IMR-90 (cell line): ENCODE measurements around the gene NUDT8. TPM values are rescaled to one million over a fixed set of nuclear protein-coding genes. Genes with fewer than 3 reads are reported as not detected.

Source experiments
- ATAC-seq: fragments of 200-7000 bp; cut with Tn5 transposase; 2 replicates; pipeline ENCODE4 v1.9.1; 2020; ENCODE audit warnings: low read depth, mild to moderate bottlenecking, moderate library complexity
- BruUV-seq: library from RNA; stranded (reverse); fragments of 400-500 nt; replicated peaks from 2 replicates; lab custom pipeline; 2021; lab: Mats Ljungman, UMichigan
- CTCF ChIA-PET: fragments of 300-600 bp; formaldehyde crosslinking; extraction: SDS; loops from one replicate; lab custom pipeline; 2021; ENCODE audit warnings: antibody characterized with exemption; lab: Yijun Ruan, JAX
- POLR2A ChIA-PET: fragments of 300-600 bp; sonication (Branson Sonifier 250); formaldehyde crosslinking; loops from one replicate; lab custom pipeline; 2022; ENCODE audit warnings: antibody characterized with exemption; ENCODE audit not compliant: unreplicated experiment; lab: Charles Lee
- DNase-seq: peaks from one replicate; pipeline ENCODE4 v3.0.0; 2013
- H2AFZ ChIP-seq: replicated peaks from 2 replicates; pipeline ENCODE3; 2013; ENCODE audit warnings: low read length, mild to moderate bottlenecking; ENCODE audit not compliant: poor library complexity
- H2AK5ac ChIP-seq: 2 replicates; pipeline ENCODE4 v1.6.1; 2013; ENCODE audit warnings: low read depth, low read length, inconsistent platforms
- H2AK9ac ChIP-seq: replicated peaks from 2 replicates; pipeline ENCODE3; 2013; ENCODE audit warnings: mild to moderate bottlenecking, low read depth, low read length, moderate library complexity; ENCODE audit not compliant: poor library complexity
- H2BK120ac ChIP-seq: 2 replicates; pipeline ENCODE4 v1.6.1; 2013; ENCODE audit warnings: low read depth, low read length, inconsistent platforms
- H2BK15ac ChIP-seq: 3 replicates; pipeline ENCODE4 v1.6.1; 2013; ENCODE audit warnings: low read depth, low read length, inconsistent platforms
- H2BK20ac ChIP-seq: 2 replicates; pipeline ENCODE4 v1.6.1; 2013; ENCODE audit warnings: low read depth, mild to moderate bottlenecking, inconsistent platforms, low read length, moderate library complexity
- H2BK5ac ChIP-seq: 2 replicates; pipeline ENCODE4 v1.6.1; 2013; ENCODE audit warnings: mild to moderate bottlenecking, low read depth, low read length, inconsistent platforms; ENCODE audit not compliant: poor library complexity, severe bottlenecking
- H3K14ac ChIP-seq: replicated peaks from 2 replicates; pipeline ENCODE4 v1.6.1; 2013; ENCODE audit warnings: low read depth, low read length, inconsistent platforms
- H3K18ac ChIP-seq: 2 replicates; pipeline ENCODE4 v1.6.1; 2013; ENCODE audit warnings: low read depth, low read length, control low read depth
- H3K23ac ChIP-seq: 2 replicates; pipeline ENCODE4 v1.6.1; 2013; ENCODE audit warnings: low read depth, low read length, inconsistent platforms
- H3K27ac ChIP-seq: 2 replicates; pipeline ENCODE4 v1.5.1; 2013; ENCODE audit warnings: mild to moderate bottlenecking, control low read depth, low read length; ENCODE audit not compliant: insufficient read depth
- H3K27me3 ChIP-seq: 2 replicates; pipeline ENCODE4 v1.6.1; 2013; ENCODE audit warnings: low read length; ENCODE audit not compliant: control insufficient read depth, insufficient read depth
- H3K36me3 ChIP-seq: 2 replicates; pipeline ENCODE4 v1.6.1; 2013; ENCODE audit warnings: low read length, mixed read lengths; ENCODE audit not compliant: control insufficient read depth, insufficient read depth
- H3K4ac ChIP-seq: 2 replicates; pipeline ENCODE4 v1.6.1; 2013; ENCODE audit warnings: low read depth, low read length, inconsistent platforms
- H3K4me1 ChIP-seq: 2 replicates; pipeline ENCODE4 v1.6.1; 2013; ENCODE audit warnings: low read length, mixed read lengths; ENCODE audit not compliant: control insufficient read depth, insufficient read depth
- H3K4me2 ChIP-seq: 2 replicates; pipeline ENCODE4 v1.6.1; 2013; ENCODE audit warnings: low read depth, mild to moderate bottlenecking, control low read depth, low read length, moderate library complexity
- H3K4me3 ChIP-seq: 2 replicates; pipeline ENCODE4 v1.5.1; 2013; ENCODE audit warnings: low read depth, mild to moderate bottlenecking, control low read depth, low read length, moderate library complexity; ENCODE audit not compliant: insufficient read depth
- H3K56ac ChIP-seq: 2 replicates; pipeline ENCODE4 v1.6.1; 2013; ENCODE audit warnings: low read length, inconsistent platforms; ENCODE audit not compliant: insufficient read depth; ENCODE audit errors: extremely low read depth
- H3K79me1 ChIP-seq, 2 experiments: 2 replicates each; pipeline ENCODE4 v1.6.1; 2013; ENCODE audit warnings: low read length in 2 of 2, inconsistent platforms in 1 of 2, low read depth in 1 of 2
- H3K9ac ChIP-seq: 2 replicates; pipeline ENCODE4 v1.6.1; 2013; ENCODE audit warnings: low read depth, low read length, control low read depth
- H3K9me1 ChIP-seq: 2 replicates; pipeline ENCODE4 v1.6.1; 2013; ENCODE audit warnings: low read length, inconsistent platforms; ENCODE audit not compliant: insufficient read depth
- H3K9me3 ChIP-seq: 2 replicates; pipeline ENCODE4 v1.6.1; 2013; ENCODE audit warnings: low read length; ENCODE audit not compliant: control insufficient read depth, insufficient read depth
- H4K20me1 ChIP-seq: 2 replicates; pipeline ENCODE4 v1.6.1; 2013; ENCODE audit warnings: low read length, inconsistent platforms; ENCODE audit not compliant: insufficient read depth
- H4K5ac ChIP-seq: 2 replicates; pipeline ENCODE4 v1.6.1; 2013; ENCODE audit warnings: mild to moderate bottlenecking, low read depth, low read length, control low read depth
- H4K8ac ChIP-seq, 2 experiments: 2 replicates each; pipeline ENCODE4 v1.6.1; 2013; ENCODE audit warnings: low read depth in 2 of 2, low read length in 2 of 2, control low read depth in 1 of 2, inconsistent platforms in 1 of 2
- H4K91ac ChIP-seq: 2 replicates; pipeline ENCODE4 v1.6.1; 2013; ENCODE audit warnings: low read depth, low read length, inconsistent platforms; ENCODE audit not compliant: insufficient read depth
- CHD1 ChIP-seq: IDR thresholded peaks from 2 replicates; pipeline ENCODE4 v1.6.1; 2012; ENCODE audit warnings: low read depth, low read length, improper control_type of control experiment
- FOS ChIP-seq: fragments of 150-350 bp; IDR thresholded peaks from 2 replicates; pipeline ENCODE4 v1.6.1; 2016; ENCODE audit warnings: low read depth, low read length
- MAFK ChIP-seq: IDR thresholded peaks from 2 replicates; pipeline ENCODE4 v1.6.1; 2012; ENCODE audit warnings: low read depth, low read length, improper control_type of control experiment
- MAZ ChIP-seq: IDR thresholded peaks from 2 replicates; pipeline ENCODE4 v1.6.1; 2012; ENCODE audit warnings: low read depth, mild to moderate bottlenecking, low read length, improper control_type of control experiment, moderate library complexity, borderline replicate concordance
- MXI1 ChIP-seq: IDR thresholded peaks from 2 replicates; pipeline ENCODE4 v1.6.1; 2012; ENCODE audit warnings: low read depth, mild to moderate bottlenecking, low read length, moderate library complexity, borderline replicate concordance
- NFE2L2 ChIP-seq: fragments of 150-350 bp; IDR thresholded peaks from 2 replicates; pipeline ENCODE4 v1.6.1; 2016; ENCODE audit warnings: low read depth, mild to moderate bottlenecking, low read length
- POLR2A ChIP-seq: IDR thresholded peaks from 2 replicates; pipeline ENCODE4 v1.6.1; 2012; ENCODE audit warnings: mild to moderate bottlenecking, low read depth, low read length
- RAD21 ChIP-seq: IDR thresholded peaks from 2 replicates; pipeline ENCODE4 v1.6.1; 2012; ENCODE audit warnings: low read length, improper control_type of control experiment
- RFX5 ChIP-seq: IDR thresholded peaks from 2 replicates; pipeline ENCODE4 v1.8.0; 2012; ENCODE audit warnings: low read depth, mild to moderate bottlenecking, low read length, moderate library complexity
- SMC3 ChIP-seq: fragments of 150-350 bp; IDR thresholded peaks from 2 replicates; pipeline ENCODE4 v1.6.1; 2016; ENCODE audit warnings: low read depth, mild to moderate bottlenecking, antibody characterized with exemption, low read length, moderate library complexity
- WGBS, 2 experiments: methylation state at CpG; one replicate each; pipeline versions ENCODE4 v1.1.5 to v1.1.7; 2013; ENCODE audit warnings: missing lambda C conversion rate in 2 of 2; ENCODE audit not compliant: insufficient read length in 1 of 2; ENCODE audit errors: extremely low coverage in 2 of 2; 5-methylcytosine and 5-hydroxymethylcytosine counted together
- dilution Hi-C: fragments of 300-500 bp; cut with HindIII; formaldehyde crosslinking; loops from one replicate; pipeline ENCODE4 v1.14.3; 2018; ENCODE audit warnings: low sequenced_read_pairs; ENCODE audit not compliant: unreplicated experiment
- in situ Hi-C: fragments of 300-500 bp; cut with MboI; formaldehyde crosslinking; loops from 3 replicates; pipeline ENCODE4 v1.14.3; 2019; ENCODE audit warnings: low sequenced_read_pairs, inconsistent platforms, mixed read lengths
- intact Hi-C: fragments of 100-400 bp; cut with micrococcal nuclease; formaldehyde crosslinking; loops from 2 replicates; pipeline ENCODE4 v1.10.0; 2022
- polyA plus RNA-seq, 3 experiments: library from polyadenylated mRNA; depleted of rRNA; stranded (reverse); fragments of >200 nt; gene quantifications; 2 replicates each; pipeline ENCODE4 v1.2.3, GENCODE V29; 2012; ENCODE audit warnings: low replicate concordance in 1 of 3
- total RNA-seq: library from RNA; depleted of rRNA; stranded (reverse); fragments of >200 nt; gene quantifications from 2 replicates; pipeline ENCODE4 v1.2.3, GENCODE V29; 2012
- TF ChIP-seq, protein P1 (sequence below): fragments of 150-350 bp; IDR thresholded peaks from 2 replicates; pipeline ENCODE4 v1.6.1; 2016; ENCODE audit warnings: low read depth, mild to moderate bottlenecking, low read length, moderate library complexity, borderline replicate concordance
- TF ChIP-seq, protein P2 (sequence below): fragments of 150-350 bp; IDR thresholded peaks from 2 replicates; pipeline ENCODE4 v1.6.1; 2017; ENCODE audit warnings: mild to moderate bottlenecking, antibody characterized with exemption, low read length, low read depth
- TF ChIP-seq, protein P3 (sequence below): conservative IDR thresholded peaks from 2 replicates; pipeline ENCODE4 v1.5.1; 2012; ENCODE audit warnings: mild to moderate bottlenecking, low read depth, low read length, improper control_type of control experiment

The NUDT8 gene
- total and polyA plus RNA-seq, 2 of the 4 experiments (the other 2 are of a cell fraction) = 1.4 to 2.5 TPM

DNA sequence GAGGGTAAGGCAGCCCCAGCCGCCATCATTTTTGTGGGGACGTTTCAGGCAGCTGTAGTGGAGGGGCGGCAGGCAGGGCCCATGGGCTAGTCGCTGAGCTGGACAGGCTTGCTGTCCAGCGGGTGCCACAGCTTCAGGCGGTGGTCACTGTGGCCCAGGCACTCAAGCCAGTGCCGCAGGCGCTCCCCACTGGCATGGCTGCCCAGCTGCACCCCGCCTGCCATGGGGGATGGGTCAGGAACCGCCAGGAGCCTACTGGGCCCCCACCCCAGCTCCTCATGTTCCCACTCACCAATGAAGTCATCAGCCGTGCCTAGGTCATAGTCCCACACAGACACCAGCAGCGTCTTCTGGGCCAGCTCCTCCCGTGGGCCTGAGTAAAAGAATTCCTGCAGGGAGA is 17.0 kb downstream of the NUDT8 start:
- no peak overlapping the region for H3K18ac ChIP-seq
- peaks cover 11 to 12% of the 10 kb centered on the region in 2 experiments; a peak in 3 of 4 replicates for H3K79me1 ChIP-seq
- no peak overlapping the region for H2AFZ ChIP-seq
- no peak overlapping the region for H2BK15ac ChIP-seq
- no TSS peak for BruUV-seq
- H3K9ac ChIP-seq = no peak overlapping the region
- in situ Hi-C loops = no loop called here
- no peaks in the 10 kb centered on the region for H3K9me3 ChIP-seq
- no peak overlapping the region for H2AK5ac ChIP-seq
- POLR2A ChIA-PET = no interaction called here
- no peak overlapping the region for H4K8ac ChIP-seq
- CTCF ChIA-PET = no interaction called here
- no peak for ATAC-seq
- H4K20me1 ChIP-seq = no peaks in the 10 kb centered on the region; the same call in 1 of the 2 replicates
- H3K4me2 ChIP-seq = no peak overlapping the region
- no peak overlapping the region for H3K14ac ChIP-seq
- WGBS, 2 experiments = 91% methylated on average over 6 of the region's 13 CpGs; no CpG with 5 or more reads in 1 of the 2 experiments
- H2BK5ac ChIP-seq = no peak overlapping the region
- H2BK120ac ChIP-seq = no peak overlapping the region
- H4K5ac ChIP-seq = no peak overlapping the region
- no peak overlapping the region for H2BK20ac ChIP-seq
- no peaks in the 10 kb centered on the region for H3K9me1 ChIP-seq
- no peak for DNase-seq
- dilution Hi-C loops = no loop called here
- H4K91ac ChIP-seq = no peak overlapping the region
- H3K4ac ChIP-seq = no peak overlapping the region
- H3K4me3 ChIP-seq = no peak overlapping the region
- H3K4me1 ChIP-seq = 0 out of 2 replicates have a peak, but pooled peaks cover under 1% of the 10 kb centered on the region
- H3K27ac ChIP-seq = no peak overlapping the region
- H3K56ac ChIP-seq = no peak overlapping the region
- H2AK9ac ChIP-seq = peak overlapping the region; percentile 37
- no peak for TF ChIP-seq SMC3
- TF ChIP-seq, protein P1, sequence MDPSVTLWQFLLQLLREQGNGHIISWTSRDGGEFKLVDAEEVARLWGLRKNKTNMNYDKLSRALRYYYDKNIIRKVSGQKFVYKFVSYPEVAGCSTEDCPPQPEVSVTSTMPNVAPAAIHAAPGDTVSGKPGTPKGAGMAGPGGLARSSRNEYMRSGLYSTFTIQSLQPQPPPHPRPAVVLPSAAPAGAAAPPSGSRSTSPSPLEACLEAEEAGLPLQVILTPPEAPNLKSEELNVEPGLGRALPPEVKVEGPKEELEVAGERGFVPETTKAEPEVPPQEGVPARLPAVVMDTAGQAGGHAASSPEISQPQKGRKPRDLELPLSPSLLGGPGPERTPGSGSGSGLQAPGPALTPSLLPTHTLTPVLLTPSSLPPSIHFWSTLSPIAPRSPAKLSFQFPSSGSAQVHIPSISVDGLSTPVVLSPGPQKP = no peak
- TF ChIP-seq NFE2L2 = no peak
- no peak for TF ChIP-seq CHD1
- TF ChIP-seq RFX5 = no peak
- TF ChIP-seq RAD21 = no peak
- TF ChIP-seq FOS = no peak
- TF ChIP-seq, protein P2, sequence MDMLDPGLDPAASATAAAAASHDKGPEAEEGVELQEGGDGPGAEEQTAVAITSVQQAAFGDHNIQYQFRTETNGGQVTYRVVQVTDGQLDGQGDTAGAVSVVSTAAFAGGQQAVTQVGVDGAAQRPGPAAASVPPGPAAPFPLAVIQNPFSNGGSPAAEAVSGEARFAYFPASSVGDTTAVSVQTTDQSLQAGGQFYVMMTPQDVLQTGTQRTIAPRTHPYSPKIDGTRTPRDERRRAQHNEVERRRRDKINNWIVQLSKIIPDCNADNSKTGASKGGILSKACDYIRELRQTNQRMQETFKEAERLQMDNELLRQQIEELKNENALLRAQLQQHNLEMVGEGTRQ = no peak
- TF ChIP-seq MAFK = no peak
- TF ChIP-seq POLR2A = no peak
- TF ChIP-seq, protein P3, sequence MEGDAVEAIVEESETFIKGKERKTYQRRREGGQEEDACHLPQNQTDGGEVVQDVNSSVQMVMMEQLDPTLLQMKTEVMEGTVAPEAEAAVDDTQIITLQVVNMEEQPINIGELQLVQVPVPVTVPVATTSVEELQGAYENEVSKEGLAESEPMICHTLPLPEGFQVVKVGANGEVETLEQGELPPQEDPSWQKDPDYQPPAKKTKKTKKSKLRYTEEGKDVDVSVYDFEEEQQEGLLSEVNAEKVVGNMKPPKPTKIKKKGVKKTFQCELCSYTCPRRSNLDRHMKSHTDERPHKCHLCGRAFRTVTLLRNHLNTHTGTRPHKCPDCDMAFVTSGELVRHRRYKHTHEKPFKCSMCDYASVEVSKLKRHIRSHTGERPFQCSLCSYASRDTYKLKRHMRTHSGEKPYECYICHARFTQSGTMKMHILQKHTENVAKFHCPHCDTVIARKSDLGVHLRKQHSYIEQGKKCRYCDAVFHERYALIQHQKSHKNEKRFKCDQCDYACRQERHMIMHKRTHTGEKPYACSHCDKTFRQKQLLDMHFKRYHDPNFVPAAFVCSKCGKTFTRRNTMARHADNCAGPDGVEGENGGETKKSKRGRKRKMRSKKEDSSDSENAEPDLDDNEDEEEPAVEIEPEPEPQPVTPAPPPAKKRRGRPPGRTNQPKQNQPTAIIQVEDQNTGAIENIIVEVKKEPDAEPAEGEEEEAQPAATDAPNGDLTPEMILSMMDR = no peak
- TF ChIP-seq MXI1 = no peak
- TF ChIP-seq MAZ = no peak
- H3K27me3 ChIP-seq = peaks cover 20% of the 10 kb centered on the region
- H3K36me3 ChIP-seq = peaks cover 36% of the 10 kb centered on the region
- intact Hi-C loops = no loop called here
- H3K23ac ChIP-seq = no peak overlapping the region
